HG02588 (cell line): Measurements from ENCODE around the gene NOTO.

Source experiments
- ATAC-seq: cut with Tn5 transposase; IDR thresholded peaks from one replicate; pipeline ENCODE4 v1.9.1; 2021; ENCODE audit warnings: mild to moderate bottlenecking, moderate library complexity; ENCODE audit not compliant: unreplicated experiment

NOTO gene

GRCh38 chr2:73255907-73256617 is 53.7 kb downstream of the NOTO start:
- no peak for ATAC-seq

DNA sequence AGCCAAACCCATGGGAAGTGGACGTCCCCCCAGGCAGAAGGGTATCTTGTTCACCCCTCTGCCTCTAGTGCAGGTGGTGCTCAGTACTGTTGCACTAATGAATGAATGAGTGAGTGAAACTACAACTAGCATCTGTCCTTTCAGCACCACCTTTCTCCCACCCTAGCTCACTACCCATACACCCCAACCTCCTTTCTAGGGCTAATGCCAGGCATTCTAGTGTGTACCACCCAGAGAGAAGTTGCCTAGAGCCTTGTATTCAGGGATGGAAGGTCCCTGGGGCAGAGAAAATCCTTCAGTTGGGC is 54.2 kb downstream of the NOTO start:
- ATAC-seq: no peak

- ATAC-seq: no peak
These were observed 54.6 kb downstream of the NOTO start for GRCh38 chr2:73257021-73257420.

GRCh38 chr2:73257425-73258125 is 55.2 kb downstream of the NOTO start:
- no peak for ATAC-seq

DNA sequence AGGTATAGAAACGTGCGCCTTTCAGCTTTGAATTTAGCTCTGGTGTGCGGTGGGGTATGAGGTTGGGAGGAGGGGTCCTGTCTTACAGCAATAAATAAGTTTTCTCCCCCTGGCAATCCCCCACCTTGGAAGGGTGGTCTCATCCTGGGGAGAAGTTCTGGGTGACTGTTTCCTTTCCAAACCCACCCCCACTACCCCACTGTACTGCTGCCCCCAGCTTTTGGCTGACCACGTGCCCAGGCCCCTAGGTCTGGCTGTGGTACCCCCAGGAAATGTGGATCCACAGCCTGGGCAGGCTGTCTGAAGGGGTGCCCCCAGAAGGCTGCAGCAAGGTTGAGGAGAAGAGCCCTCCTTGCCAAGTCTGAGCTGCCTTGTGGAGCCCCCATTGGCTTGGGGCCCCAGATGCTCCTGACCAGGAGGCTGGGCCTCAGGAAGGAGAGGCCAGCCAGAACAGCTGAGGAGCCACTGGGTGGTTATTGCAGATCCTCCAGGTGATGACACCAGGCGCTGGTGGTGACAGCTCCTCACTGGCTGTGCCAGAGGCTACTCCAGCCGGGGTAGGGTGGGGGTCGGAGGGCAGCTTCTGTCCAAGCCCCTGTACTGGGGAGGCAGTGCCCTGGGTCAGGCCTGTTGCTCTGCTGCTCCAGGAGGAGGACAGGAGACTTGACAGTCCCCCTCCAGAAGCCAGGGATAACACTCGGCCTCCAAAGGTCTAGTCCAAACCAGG is 56.0 kb downstream of the NOTO start:
- no peak for ATAC-seq

GRCh38 chr2:73258913-73259215 is 56.5 kb downstream of the NOTO start:
- no peak for ATAC-seq

DNA sequence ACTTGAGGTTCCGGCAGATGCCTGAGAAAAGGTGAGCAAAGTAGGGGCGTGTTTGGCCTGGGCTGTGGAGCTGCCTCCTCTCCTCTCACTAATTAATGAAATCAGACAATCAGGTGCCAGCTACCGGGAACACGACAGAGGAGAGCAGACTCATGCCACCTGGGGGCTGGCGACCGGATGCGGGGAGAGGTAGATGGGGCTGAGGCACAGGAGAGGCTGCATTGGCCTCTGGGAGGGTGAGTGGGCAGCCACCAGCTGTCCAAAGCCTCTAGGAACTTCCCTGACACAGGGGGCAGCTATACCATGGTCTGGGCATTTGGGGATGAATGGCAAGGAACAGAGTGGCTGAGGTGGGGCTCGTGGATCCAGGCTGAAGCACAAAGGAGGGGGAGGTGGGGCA is 56.9 kb downstream of the NOTO start:
- ATAC-seq: no peak

DNA sequence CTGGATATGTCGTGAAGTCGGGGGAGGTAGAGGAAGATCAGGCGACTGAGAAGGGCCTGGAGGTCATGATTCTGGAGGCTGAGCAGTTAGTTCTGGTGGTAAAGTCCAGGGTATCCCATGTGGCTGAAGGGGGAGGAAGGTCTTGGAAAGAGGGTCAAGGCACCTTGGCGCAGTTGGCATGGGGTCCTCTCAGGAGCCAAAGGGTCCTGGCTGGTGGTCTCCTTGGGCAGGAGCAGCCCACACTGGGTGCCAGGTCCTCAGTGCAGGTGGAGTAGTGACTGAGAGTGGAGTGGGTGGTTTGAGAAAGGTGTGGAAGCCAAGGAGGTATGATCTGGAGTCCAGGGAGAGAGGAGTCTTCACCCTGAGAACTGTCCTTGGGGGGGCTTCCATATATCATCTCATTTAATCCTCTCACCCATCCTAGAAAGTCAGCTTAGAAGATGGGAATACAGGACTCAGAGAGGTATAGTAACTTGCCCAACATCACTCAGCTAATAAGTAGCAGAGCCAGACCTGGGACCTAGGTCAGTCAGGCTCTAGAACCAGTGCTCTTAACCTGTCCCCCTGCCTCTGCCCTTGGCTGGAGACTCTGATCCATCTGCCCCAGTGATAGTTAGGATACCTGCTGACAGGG is 57.4 kb downstream of the NOTO start:
- no peak for ATAC-seq

GRCh38 chr2:73260338-73260984 is 58.1 kb downstream of the NOTO start:
- ATAC-seq: no peak
